Endodermal cell (in vitro differentiated cells): Measurements from ENCODE around the gene LPIN1. TPM values are rescaled to one million over a fixed set of nuclear protein-coding genes. Genes with fewer than 3 reads are reported as not detected.

ENCODE experiments used
- DNase-seq: peaks from one replicate; pipeline ENCODE4 v3.0.0-alpha.2; 2017
- H3K27ac ChIP-seq: 2 replicates; pipeline ENCODE4 v1.5.1; 2013; ENCODE audit warnings: mild to moderate bottlenecking, low read depth, low read length, moderate library complexity
- H3K27me3 ChIP-seq: 2 replicates; pipeline ENCODE4 v1.6.1; 2013; ENCODE audit warnings: mild to moderate bottlenecking, low read length, moderate library complexity; ENCODE audit not compliant: insufficient read depth, control insufficient read depth, poor library complexity, severe bottlenecking
- H3K36me3 ChIP-seq: 2 replicates; pipeline ENCODE4 v1.7.0; 2013; ENCODE audit warnings: mild to moderate bottlenecking, low read length, moderate library complexity; ENCODE audit not compliant: control insufficient read depth, insufficient read depth
- H3K4me1 ChIP-seq: one replicate; pipeline ENCODE4 v1.7.0; 2013; ENCODE audit warnings: low read length; ENCODE audit not compliant: control insufficient read depth, insufficient read depth
- H3K4me3 ChIP-seq: 2 replicates; pipeline ENCODE4 v1.5.1; 2013; ENCODE audit warnings: mild to moderate bottlenecking, low read length, moderate library complexity
- H3K9ac ChIP-seq: 2 replicates; pipeline ENCODE4 v1.6.1; 2013; ENCODE audit warnings: mild to moderate bottlenecking, low read length, moderate library complexity; ENCODE audit not compliant: poor library complexity, severe bottlenecking; ENCODE audit errors: extremely low read depth
- H3K9me3 ChIP-seq: 2 replicates; pipeline ENCODE4 v1.6.1; 2013; ENCODE audit warnings: mild to moderate bottlenecking, low read length, moderate library complexity; ENCODE audit not compliant: control insufficient read depth
- H3K27ac Mint-ChIP-seq: 2 replicates; pipeline ENCODE4 v1.8.0; 2020; ENCODE audit warnings: mixed read lengths
- H3K27me3 Mint-ChIP-seq: 2 replicates; pipeline ENCODE4 v1.8.0; 2021; ENCODE audit warnings: mild to moderate bottlenecking, mixed read lengths; ENCODE audit not compliant: insufficient read depth
- H3K36me3 Mint-ChIP-seq: 2 replicates; pipeline ENCODE4 v1.8.0; 2020; ENCODE audit warnings: low read depth, mixed read lengths
- H3K4me1 Mint-ChIP-seq: 2 replicates; pipeline ENCODE4 v1.8.0; 2020; ENCODE audit warnings: mixed read lengths
- H3K4me3 Mint-ChIP-seq: 2 replicates; pipeline ENCODE4 v1.8.0; 2020; ENCODE audit warnings: mild to moderate bottlenecking, moderate library complexity, mixed read lengths
- H3K9me3 Mint-ChIP-seq: 2 replicates; pipeline ENCODE4 v1.8.0; 2020; ENCODE audit warnings: mild to moderate bottlenecking, mixed read lengths
- WGBS, 2 experiments: methylation state at CpG; one replicate each; pipeline versions ENCODE4 v1.1.5 to v1.1.7; 2013; ENCODE audit warnings: missing lambda C conversion rate in 2 of 2, mixed read lengths in 1 of 2; ENCODE audit not compliant: insufficient coverage in 1 of 2, insufficient read length in 1 of 2; 5-methylcytosine and 5-hydroxymethylcytosine counted together
- total RNA-seq, 2 donors: library from RNA; stranded (reverse); fragmentation: NEBNext Ultra II Directional in 1 of 2; extraction: Animal tissue kit (Norgen Biotek cat#: 25700) in 1 of 2; gene quantifications; 2 replicates in 1 of 2; 3 replicates in 1 of 2; pipeline ENCODE4 v1.2.1, GENCODE V29; 2021
- TF ChIP-seq, protein P1 (sequence below): fragments of 200-600 bp; sonication (generic); conservative IDR thresholded peaks from 2 replicates; pipeline ENCODE4 v1.5.0; 2021; ENCODE audit warnings: antibody characterized with exemption, mild to moderate bottlenecking

Gene LPIN1
- total RNA-seq, 2 donors from 2014 or later = 23.9 to 24.3 TPM

DNA sequence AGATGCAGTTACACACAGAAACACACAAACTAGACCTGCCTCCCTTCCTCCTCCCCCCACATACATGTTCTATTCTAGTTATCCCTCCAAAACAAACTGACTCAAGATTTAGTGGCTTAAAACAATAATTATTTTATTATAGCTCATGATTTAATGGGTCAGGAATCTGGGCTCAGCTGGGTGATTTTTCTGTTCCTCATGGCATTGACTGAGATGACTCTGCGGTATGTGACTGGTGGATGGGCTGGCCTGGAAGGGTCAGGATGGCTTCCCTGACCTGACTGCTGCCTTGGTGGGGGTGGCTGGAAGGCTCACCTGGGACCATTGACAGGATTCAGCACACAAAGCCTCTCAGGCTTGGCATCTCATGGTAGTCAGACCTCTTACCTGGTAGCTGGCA lies 42.7 kb upstream of the LPIN1 start:
- H3K27me3 ChIP-seq = no peaks in the 10 kb centered on the region
- no peak for DNase-seq
- 93 to 100% methylated on average over 1 of the region's 1 CpG for WGBS, 2 experiments
- no peaks in the 10 kb centered on the region for H3K9me3 ChIP-seq
- H3K27me3 Mint-ChIP-seq = no peaks in the 10 kb centered on the region
- H3K27ac ChIP-seq = no peak overlapping the region
- H3K4me1 ChIP-seq = no peaks in the 10 kb centered on the region
- H3K9ac ChIP-seq = no peak overlapping the region
- H3K4me1 Mint-ChIP-seq = no peaks in the 10 kb centered on the region
- peaks cover 7% of the 10 kb centered on the region for H3K9me3 Mint-ChIP-seq
- H3K4me3 ChIP-seq = no peak overlapping the region
- no peaks in the 10 kb centered on the region for H3K36me3 Mint-ChIP-seq
- no peak overlapping the region for H3K27ac Mint-ChIP-seq
- H3K36me3 ChIP-seq = no peaks in the 10 kb centered on the region
- TF ChIP-seq, protein P1, sequence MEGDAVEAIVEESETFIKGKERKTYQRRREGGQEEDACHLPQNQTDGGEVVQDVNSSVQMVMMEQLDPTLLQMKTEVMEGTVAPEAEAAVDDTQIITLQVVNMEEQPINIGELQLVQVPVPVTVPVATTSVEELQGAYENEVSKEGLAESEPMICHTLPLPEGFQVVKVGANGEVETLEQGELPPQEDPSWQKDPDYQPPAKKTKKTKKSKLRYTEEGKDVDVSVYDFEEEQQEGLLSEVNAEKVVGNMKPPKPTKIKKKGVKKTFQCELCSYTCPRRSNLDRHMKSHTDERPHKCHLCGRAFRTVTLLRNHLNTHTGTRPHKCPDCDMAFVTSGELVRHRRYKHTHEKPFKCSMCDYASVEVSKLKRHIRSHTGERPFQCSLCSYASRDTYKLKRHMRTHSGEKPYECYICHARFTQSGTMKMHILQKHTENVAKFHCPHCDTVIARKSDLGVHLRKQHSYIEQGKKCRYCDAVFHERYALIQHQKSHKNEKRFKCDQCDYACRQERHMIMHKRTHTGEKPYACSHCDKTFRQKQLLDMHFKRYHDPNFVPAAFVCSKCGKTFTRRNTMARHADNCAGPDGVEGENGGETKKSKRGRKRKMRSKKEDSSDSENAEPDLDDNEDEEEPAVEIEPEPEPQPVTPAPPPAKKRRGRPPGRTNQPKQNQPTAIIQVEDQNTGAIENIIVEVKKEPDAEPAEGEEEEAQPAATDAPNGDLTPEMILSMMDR = no peak
- no peak overlapping the region for H3K4me3 Mint-ChIP-seq

DNA sequence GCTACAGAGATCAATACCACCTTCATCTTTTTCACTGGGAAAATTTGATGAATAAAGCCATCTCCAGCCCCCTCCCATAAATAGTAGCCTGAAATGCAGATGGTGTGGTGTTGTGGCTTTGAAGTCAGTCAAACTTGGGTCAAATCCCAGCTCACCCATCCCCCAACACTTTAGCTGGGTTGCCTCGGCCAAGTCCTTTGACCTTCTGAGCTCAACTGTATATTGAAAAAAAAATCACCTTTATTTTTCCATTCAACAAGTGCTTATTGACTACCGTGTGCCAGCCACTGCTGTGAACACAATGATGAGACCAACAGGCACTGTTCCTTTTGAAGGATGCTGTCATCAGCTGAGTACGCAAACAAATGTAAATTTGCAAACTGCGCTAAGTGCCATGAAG lies 41.4 kb upstream of the LPIN1 start:
- Mint-ChIP-seq H3K27me3 (no peaks in the 10 kb centered on the region), H3K27ac (no peak overlapping the region), H3K9me3 (peaks cover 7% of the 10 kb centered on the region), H3K4me1 (no peaks in the 10 kb centered on the region), H3K36me3 (no peaks in the 10 kb centered on the region), H3K4me3 (no peak overlapping the region)
- Histone ChIP-seq H3K4me3 (no peak overlapping the region), H3K9ac (no peak overlapping the region), H3K27me3 (no peaks in the 10 kb centered on the region), H3K4me1 (no peaks in the 10 kb centered on the region), H3K9me3 (no peaks in the 10 kb centered on the region), H3K36me3 (no peaks in the 10 kb centered on the region), H3K27ac (no peak overlapping the region)
- TF ChIP-seq, protein P1 = no peak
- WGBS, 2 experiments = 90 to 93% methylated on average over 4 of the region's 4 CpGs
- DNase-seq = no peak

DNA sequence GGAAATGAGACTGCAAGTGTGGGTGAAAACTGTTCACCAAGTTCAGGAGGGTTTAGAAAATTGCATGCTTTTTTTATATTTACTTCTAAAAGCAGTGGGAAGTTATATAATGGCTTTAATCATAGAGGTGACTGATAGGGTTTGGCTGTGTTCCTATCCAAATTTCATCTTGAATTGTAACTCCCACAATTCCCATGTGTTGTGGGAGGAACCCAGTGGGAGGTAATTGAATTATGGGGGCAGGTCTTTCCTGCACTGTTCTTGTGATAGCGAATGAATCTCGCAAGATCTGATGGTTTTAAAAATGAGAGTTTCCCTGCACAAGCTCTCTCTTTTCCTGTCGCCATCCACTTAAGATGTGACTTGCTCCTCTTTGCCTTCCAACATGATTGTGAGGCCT lies 40.7 kb upstream of the LPIN1 start:
- WGBS, 2 experiments = 94 to 100% methylated on average over 3 of the region's 3 CpGs
- Mint-ChIP-seq H3K4me1 (no peaks in the 10 kb centered on the region), H3K27ac (no peak overlapping the region), H3K36me3 (no peaks in the 10 kb centered on the region), H3K4me3 (no peak overlapping the region), H3K9me3 (peaks cover 7% of the 10 kb centered on the region), H3K27me3 (no peaks in the 10 kb centered on the region)
- Histone ChIP-seq H3K4me1 (no peaks in the 10 kb centered on the region), H3K4me3 (no peak overlapping the region), H3K27me3 (no peaks in the 10 kb centered on the region), H3K36me3 (no peaks in the 10 kb centered on the region), H3K9me3 (no peaks in the 10 kb centered on the region), H3K9ac (no peak overlapping the region), H3K27ac (no peak overlapping the region)
- TF ChIP-seq, protein P1 = no peak
- DNase-seq = no peak
